Neural cell (in vitro differentiated cells): ENCODE data around the gene ITGB1BP1. TPM values are rescaled to one million over a fixed set of nuclear protein-coding genes. Genes with fewer than 3 reads are reported as not detected.

Source experiments
- H2AFZ ChIP-seq: fragments of 200-600, 300-800 bp; sonication (generic), shearing (Covaris generic); 2 replicates; pipeline ENCODE4 v1.6.0; 2014; ENCODE audit warnings: low read depth, mild to moderate bottlenecking, antibody characterized with exemption, low read length, moderate library complexity
- H3F3A ChIP-seq: fragments of 200-600 bp; shearing (Covaris generic); 2 replicates; pipeline ENCODE4 v1.6.1; 2016; ENCODE audit warnings: mild to moderate bottlenecking, moderate library complexity, mixed read lengths, antibody characterized with exemption, low read length; ENCODE audit not compliant: insufficient read depth, poor library complexity, severe bottlenecking
- H3K27ac ChIP-seq: fragments of 200-600, 300-800 bp; sonication (generic), shearing (Covaris generic); 2 replicates; pipeline ENCODE4 v1.5.1; 2014; ENCODE audit warnings: mild to moderate bottlenecking, low read length, moderate library complexity
- H3K27me3 ChIP-seq: fragments of 300-800, 200-600 bp; sonication (generic), shearing (Covaris generic); 2 replicates; pipeline ENCODE4 v1.6.0; 2014; ENCODE audit warnings: mild to moderate bottlenecking, low read depth, low read length, moderate library complexity; ENCODE audit not compliant: insufficient read depth
- H3K36me3 ChIP-seq: fragments of 300-800, 200-600 bp; sonication (generic), shearing (Covaris generic); 2 replicates; pipeline ENCODE4 v1.5.1; 2014; ENCODE audit warnings: mild to moderate bottlenecking, antibody characterized with exemption, low read length, moderate library complexity; ENCODE audit not compliant: insufficient read depth
- H3K4me2 ChIP-seq: fragments of 300-800, 200-600 bp; sonication (generic), shearing (Covaris generic); 2 replicates; pipeline ENCODE4 v1.6.0; 2014; ENCODE audit warnings: mild to moderate bottlenecking, low read length
- H3K4me3 ChIP-seq: fragments of 300-800, 200-600 bp; sonication (generic), shearing (Covaris generic); 2 replicates; pipeline ENCODE4 v1.5.1; 2014; ENCODE audit warnings: mild to moderate bottlenecking, low read length, moderate library complexity
- H3K79me2 ChIP-seq: fragments of 200-600 bp; shearing (Covaris generic); replicated peaks from 2 replicates; pipeline ENCODE4 v1.6.0; 2014; ENCODE audit warnings: mild to moderate bottlenecking, low read length, moderate library complexity; ENCODE audit not compliant: insufficient read depth
- H3K9ac ChIP-seq: fragments of 300-800, 200-600 bp; sonication (generic), shearing (Covaris generic); 2 replicates; pipeline ENCODE4 v1.6.1; 2016; ENCODE audit warnings: mild to moderate bottlenecking, low read length, mixed read lengths
- H3K9me2 ChIP-seq: fragments of 200-600 bp; shearing (Covaris generic); 2 replicates; pipeline ENCODE4 v1.6.1; 2016; ENCODE audit warnings: mild to moderate bottlenecking, low read length, mixed read lengths; ENCODE audit not compliant: insufficient read depth
- H3K9me3 ChIP-seq: fragments of 200-600, 300-800 bp; sonication (generic), shearing (Covaris generic); 2 replicates; pipeline ENCODE4 v1.6.1; 2016; ENCODE audit warnings: mild to moderate bottlenecking, mixed run types, low read length, moderate library complexity, mixed read lengths
- H4K20me1 ChIP-seq: fragments of 200-600 bp; shearing (Covaris generic); 2 replicates; pipeline ENCODE4 v1.6.1; 2016; ENCODE audit warnings: mild to moderate bottlenecking, mixed run types; ENCODE audit not compliant: insufficient read depth
- EP300 ChIP-seq: fragments of 450-650 bp; conservative IDR thresholded peaks from 2 replicates; pipeline ENCODE4 v1.6.1; 2014; ENCODE audit warnings: antibody characterized with exemption, mild to moderate bottlenecking, moderate library complexity; ENCODE audit not compliant: poor library complexity, severe bottlenecking
- EZH2 ChIP-seq: fragments of 200-600, 300-800 bp; shearing (Covaris generic), sonication (generic); IDR thresholded peaks from 2 replicates; pipeline ENCODE4 v1.6.1; 2014; ENCODE audit warnings: antibody characterized with exemption, low read length, borderline replicate concordance, mild to moderate bottlenecking; ENCODE audit not compliant: insufficient read depth, poor library complexity, severe bottlenecking
- MXI1 ChIP-seq: fragments of 450-650 bp; conservative IDR thresholded peaks from 2 replicates; pipeline ENCODE4 v1.6.1; 2014; ENCODE audit warnings: antibody characterized with exemption, mild to moderate bottlenecking; ENCODE audit not compliant: poor library complexity, severe bottlenecking
- POLR2AphosphoS5 ChIP-seq: IDR thresholded peaks from 2 replicates; pipeline ENCODE4 v1.6.1; 2012
- RAD21 ChIP-seq: fragments of 450-650 bp; conservative IDR thresholded peaks from 2 replicates; pipeline ENCODE4 v1.6.1; 2014; ENCODE audit warnings: antibody characterized with exemption, mild to moderate bottlenecking, moderate library complexity
- SMC3 ChIP-seq: fragments of 450-650 bp; conservative IDR thresholded peaks from 2 replicates; pipeline ENCODE4 v1.6.1; 2014; ENCODE audit warnings: antibody characterized with exemption, mild to moderate bottlenecking, moderate library complexity; ENCODE audit not compliant: poor library complexity
- TAF1 ChIP-seq: IDR thresholded peaks from 2 replicates; pipeline ENCODE4 v1.6.1; 2012; ENCODE audit warnings: low read depth
- polyA plus RNA-seq: library from polyadenylated mRNA; depleted of rRNA; stranded (reverse); fragments of >200 nt; gene quantifications from 2 replicates; pipeline ENCODE4 v1.2.3, GENCODE V29; 2014
- TF ChIP-seq, protein P1 (sequence below): IDR thresholded peaks from 2 replicates; pipeline ENCODE4 v1.6.1; 2012; ENCODE audit warnings: borderline replicate concordance
- TF ChIP-seq, protein P2 (sequence below): fragments of 450-650 bp; IDR thresholded peaks from 2 replicates; pipeline ENCODE4 v1.5.1; 2014; ENCODE audit warnings: antibody characterized with exemption, mild to moderate bottlenecking, moderate library complexity; ENCODE audit not compliant: poor library complexity, severe bottlenecking

Gene ITGB1BP1
- polyA plus RNA-seq, 1 donor from 2014 or later = 98.0 TPM

DNA sequence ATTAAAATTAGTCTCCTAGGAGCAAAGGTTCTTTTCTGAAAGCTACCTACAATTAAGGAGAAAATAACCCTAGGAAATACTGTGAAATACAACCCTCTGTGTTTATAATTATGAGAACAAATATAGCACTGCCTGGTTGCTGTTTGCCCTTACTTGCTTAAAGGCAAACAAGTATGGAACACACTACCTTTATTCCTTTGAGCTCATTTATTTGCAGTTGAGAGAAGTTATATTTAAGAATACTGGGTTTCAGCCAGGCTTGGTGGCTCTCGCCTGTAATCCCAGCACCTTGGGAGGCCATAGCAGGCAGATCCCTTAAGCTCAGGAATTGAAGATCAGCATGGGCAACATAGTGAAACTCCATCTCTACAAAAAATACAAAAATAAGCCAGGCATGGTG, 27.9 kb upstream of the ITGB1BP1 start:
- no peak overlapping the region for H3K4me2 ChIP-seq
- no peak overlapping the region for H3K4me3 ChIP-seq
- H3F3A ChIP-seq = no peaks in the 10 kb centered on the region
- no peaks in the 10 kb centered on the region for H4K20me1 ChIP-seq
- H3K9me3 ChIP-seq = no peaks in the 10 kb centered on the region
- no peak overlapping the region for H3K27ac ChIP-seq
- no peaks in the 10 kb centered on the region for H3K27me3 ChIP-seq
- H3K79me2 ChIP-seq = no peaks in the 10 kb centered on the region
- no peaks in the 10 kb centered on the region for H3K36me3 ChIP-seq
- no peak overlapping the region for H3K9ac ChIP-seq
- H2AFZ ChIP-seq = no peak overlapping the region
- TF ChIP-seq SMC3 (no peak), POLR2AphosphoS5 (no peak)
- no peaks in the 10 kb centered on the region for H3K9me2 ChIP-seq

DNA sequence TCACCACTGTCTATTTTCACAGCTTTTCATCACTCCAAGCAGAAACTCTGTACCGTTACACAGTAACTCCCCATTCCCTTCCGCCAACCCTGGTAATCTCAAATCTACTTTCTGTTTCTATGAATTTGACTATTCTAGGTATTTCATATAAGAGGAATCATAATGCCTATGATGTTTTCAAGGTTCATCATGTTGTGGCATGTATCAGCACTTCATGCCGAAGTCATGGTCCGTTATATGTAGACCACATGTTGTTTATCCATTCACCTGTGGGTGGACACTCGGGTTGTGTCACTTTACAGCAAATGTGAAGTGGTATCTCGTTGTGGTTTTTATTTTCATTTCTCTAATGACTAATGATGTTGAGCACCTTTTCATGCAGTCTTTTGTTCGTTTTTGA, 21.8 kb upstream of the ITGB1BP1 start:
- H3K27ac ChIP-seq = no peak overlapping the region
- no peaks in the 10 kb centered on the region for H3K9me3 ChIP-seq
- H3K36me3 ChIP-seq = no peaks in the 10 kb centered on the region
- H3K79me2 ChIP-seq = no peaks in the 10 kb centered on the region
- no peaks in the 10 kb centered on the region for H3K9me2 ChIP-seq
- TF ChIP-seq SMC3 (no peak), TAF1 (no peak), RAD21 (no peak), EP300 (no peak), EZH2 (no peak), MXI1 (no peak), POLR2AphosphoS5 (no peak)
- TF ChIP-seq, protein P1, sequence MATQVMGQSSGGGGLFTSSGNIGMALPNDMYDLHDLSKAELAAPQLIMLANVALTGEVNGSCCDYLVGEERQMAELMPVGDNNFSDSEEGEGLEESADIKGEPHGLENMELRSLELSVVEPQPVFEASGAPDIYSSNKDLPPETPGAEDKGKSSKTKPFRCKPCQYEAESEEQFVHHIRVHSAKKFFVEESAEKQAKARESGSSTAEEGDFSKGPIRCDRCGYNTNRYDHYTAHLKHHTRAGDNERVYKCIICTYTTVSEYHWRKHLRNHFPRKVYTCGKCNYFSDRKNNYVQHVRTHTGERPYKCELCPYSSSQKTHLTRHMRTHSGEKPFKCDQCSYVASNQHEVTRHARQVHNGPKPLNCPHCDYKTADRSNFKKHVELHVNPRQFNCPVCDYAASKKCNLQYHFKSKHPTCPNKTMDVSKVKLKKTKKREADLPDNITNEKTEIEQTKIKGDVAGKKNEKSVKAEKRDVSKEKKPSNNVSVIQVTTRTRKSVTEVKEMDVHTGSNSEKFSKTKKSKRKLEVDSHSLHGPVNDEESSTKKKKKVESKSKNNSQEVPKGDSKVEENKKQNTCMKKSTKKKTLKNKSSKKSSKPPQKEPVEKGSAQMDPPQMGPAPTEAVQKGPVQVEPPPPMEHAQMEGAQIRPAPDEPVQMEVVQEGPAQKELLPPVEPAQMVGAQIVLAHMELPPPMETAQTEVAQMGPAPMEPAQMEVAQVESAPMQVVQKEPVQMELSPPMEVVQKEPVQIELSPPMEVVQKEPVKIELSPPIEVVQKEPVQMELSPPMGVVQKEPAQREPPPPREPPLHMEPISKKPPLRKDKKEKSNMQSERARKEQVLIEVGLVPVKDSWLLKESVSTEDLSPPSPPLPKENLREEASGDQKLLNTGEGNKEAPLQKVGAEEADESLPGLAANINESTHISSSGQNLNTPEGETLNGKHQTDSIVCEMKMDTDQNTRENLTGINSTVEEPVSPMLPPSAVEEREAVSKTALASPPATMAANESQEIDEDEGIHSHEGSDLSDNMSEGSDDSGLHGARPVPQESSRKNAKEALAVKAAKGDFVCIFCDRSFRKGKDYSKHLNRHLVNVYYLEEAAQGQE = no peak
- TF ChIP-seq, protein P2, sequence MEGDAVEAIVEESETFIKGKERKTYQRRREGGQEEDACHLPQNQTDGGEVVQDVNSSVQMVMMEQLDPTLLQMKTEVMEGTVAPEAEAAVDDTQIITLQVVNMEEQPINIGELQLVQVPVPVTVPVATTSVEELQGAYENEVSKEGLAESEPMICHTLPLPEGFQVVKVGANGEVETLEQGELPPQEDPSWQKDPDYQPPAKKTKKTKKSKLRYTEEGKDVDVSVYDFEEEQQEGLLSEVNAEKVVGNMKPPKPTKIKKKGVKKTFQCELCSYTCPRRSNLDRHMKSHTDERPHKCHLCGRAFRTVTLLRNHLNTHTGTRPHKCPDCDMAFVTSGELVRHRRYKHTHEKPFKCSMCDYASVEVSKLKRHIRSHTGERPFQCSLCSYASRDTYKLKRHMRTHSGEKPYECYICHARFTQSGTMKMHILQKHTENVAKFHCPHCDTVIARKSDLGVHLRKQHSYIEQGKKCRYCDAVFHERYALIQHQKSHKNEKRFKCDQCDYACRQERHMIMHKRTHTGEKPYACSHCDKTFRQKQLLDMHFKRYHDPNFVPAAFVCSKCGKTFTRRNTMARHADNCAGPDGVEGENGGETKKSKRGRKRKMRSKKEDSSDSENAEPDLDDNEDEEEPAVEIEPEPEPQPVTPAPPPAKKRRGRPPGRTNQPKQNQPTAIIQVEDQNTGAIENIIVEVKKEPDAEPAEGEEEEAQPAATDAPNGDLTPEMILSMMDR = no peak
- H2AFZ ChIP-seq = no peak overlapping the region
- no peaks in the 10 kb centered on the region for H3K27me3 ChIP-seq
- no peak overlapping the region for H3K9ac ChIP-seq
- H3K4me2 ChIP-seq = no peak overlapping the region
- H3K4me3 ChIP-seq = no peak overlapping the region
- H3F3A ChIP-seq = no peaks in the 10 kb centered on the region
- no peaks in the 10 kb centered on the region for H4K20me1 ChIP-seq

DNA sequence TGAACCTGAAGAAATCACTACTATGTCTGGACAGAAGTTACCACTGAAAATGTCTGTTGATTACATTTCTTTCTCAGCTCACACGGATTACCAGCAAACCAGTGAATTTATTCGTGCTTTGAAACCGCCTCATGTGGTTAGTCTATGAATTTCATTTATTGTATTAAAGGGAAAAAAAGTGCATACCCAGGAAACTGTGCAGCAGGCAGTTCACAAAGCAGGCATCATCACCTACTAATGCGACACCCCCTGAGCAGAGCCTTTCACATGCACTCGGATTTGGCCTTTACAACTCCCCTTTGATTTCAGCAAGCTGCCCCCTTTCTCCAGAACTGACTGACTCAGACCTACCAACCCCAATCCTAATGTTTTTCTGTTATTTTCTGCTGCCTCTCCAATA, 20.2 kb upstream of the ITGB1BP1 start:
- H3K27ac ChIP-seq = no peak overlapping the region
- no peaks in the 10 kb centered on the region for H3K9me3 ChIP-seq
- no peak overlapping the region for H3K4me2 ChIP-seq
- no peaks in the 10 kb centered on the region for H4K20me1 ChIP-seq
- no peaks in the 10 kb centered on the region for H3K79me2 ChIP-seq
- no peak overlapping the region for H2AFZ ChIP-seq
- no peak for TF ChIP-seq TAF1
- TF ChIP-seq, protein P2 = no peak
- no peak for TF ChIP-seq POLR2AphosphoS5
- TF ChIP-seq MXI1 = no peak
- TF ChIP-seq, protein P1 = no peak
- no peak for TF ChIP-seq SMC3
- no peak for TF ChIP-seq EP300
- no peak for TF ChIP-seq EZH2
- TF ChIP-seq RAD21 = no peak
- H3K36me3 ChIP-seq = no peaks in the 10 kb centered on the region
- no peak overlapping the region for H3K9ac ChIP-seq
- no peak overlapping the region for H3K4me3 ChIP-seq
- H3F3A ChIP-seq = no peaks in the 10 kb centered on the region
- no peaks in the 10 kb centered on the region for H3K27me3 ChIP-seq
- H3K9me2 ChIP-seq = no peaks in the 10 kb centered on the region
